Bronchial epithelial cell (primary cell): ENCODE results near the gene SLC17A9. TPM values are rescaled to one million over a fixed set of nuclear protein-coding genes. Genes with fewer than 3 reads are reported as not detected.

Experiments used
- DNase-seq: peaks from one replicate; pipeline ENCODE4 v3.0.0-alpha.2; 2010; ENCODE audit warnings: low read depth
- FAIRE-seq: peaks from 2 replicates; lab custom pipeline; 2011; peaks lifted over from hg19 to GRCh38; lab: Jason Lieb, UNC
- H3K27me3 ChIP-seq: 2 replicates; pipeline ENCODE4 v1.5.1; 2011; ENCODE audit warnings: low read length; ENCODE audit not compliant: control insufficient read depth, insufficient read depth
- H3K36me3 ChIP-seq: 2 replicates; pipeline ENCODE4 v1.5.1; 2011; ENCODE audit warnings: low read length; ENCODE audit not compliant: control insufficient read depth, insufficient read depth
- H3K4me3 ChIP-seq: 2 replicates; pipeline ENCODE4 v1.5.1; 2011; ENCODE audit warnings: mild to moderate bottlenecking, low read depth, low read length, control low read depth
- CTCF ChIP-seq: IDR thresholded peaks from 2 replicates; pipeline ENCODE4 v1.5.1; 2011; ENCODE audit warnings: mild to moderate bottlenecking, moderate library complexity, low read length, control low read depth, inconsistent platforms; ENCODE audit not compliant: insufficient read depth, severe bottlenecking
- total RNA-seq: library from RNA; depleted of rRNA; stranded (reverse); fragments of >200 nt; gene quantifications from 2 replicates; pipeline ENCODE4 v1.2.1, GENCODE V29; 2014

SLC17A9 gene
- 0.13 and 0.53 TPM in 2 replicates for total RNA-seq

- TF ChIP-seq CTCF, result no peak
- DNase-seq (no peak), FAIRE-seq (no peak)
- no peaks in the 10 kb centered on the region for H3K27me3 ChIP-seq
- no peak within 1 kb of the TSS for H3K4me3 ChIP-seq
- H3K36me3 ChIP-seq, result peaks cover 4% of the 10 kb centered on the region
Measured at GRCh38 chr20:62952373-62952967, at the start of gene SLC17A9. Gene SLC17A9 (plus strand): TSS chr20:62952709. CDS start chr20:62952831, 122 bp downstream.

- TF ChIP-seq CTCF, result no peak
- Histone ChIP-seq H3K4me3 (no peak overlapping the region), H3K36me3 (peaks cover 26% of the 10 kb centered on the region), H3K27me3 (no peaks in the 10 kb centered on the region)
- DNase-seq, result no peak
- FAIRE-seq, result no peak
Measured at GRCh38 chr20:62902926-62903615, 49.4 kb upstream of the SLC17A9 start.

- DNase-seq, result no peak
- Histone ChIP-seq H3K4me3 (no peak overlapping the region), H3K36me3 (peaks cover 43% of the 10 kb centered on the region), H3K27me3 (no peaks in the 10 kb centered on the region)
- FAIRE-seq, result no peak
- no peak for TF ChIP-seq CTCF
Measured at GRCh38 chr20:62905536-62906117, 46.9 kb upstream of the SLC17A9 start.

GRCh38 chr20:62906209-62906608 lies 46.3 kb upstream of the SLC17A9 start:
- FAIRE-seq (no peak), DNase-seq (no peak)
- peaks cover 48% of the 10 kb centered on the region for H3K36me3 ChIP-seq
- H3K4me3 ChIP-seq, result no peak overlapping the region
- H3K27me3 ChIP-seq, result no peaks in the 10 kb centered on the region
- TF ChIP-seq CTCF, result no peak

GRCh38 chr20:62906647-62907375 lies 45.7 kb upstream of the SLC17A9 start:
- H3K4me3 ChIP-seq, result no peak overlapping the region
- DNase-seq, result no peak
- FAIRE-seq, result no peak
- no peak for TF ChIP-seq CTCF
- H3K27me3 ChIP-seq, result no peaks in the 10 kb centered on the region
- H3K36me3 ChIP-seq, result peaks cover 52% of the 10 kb centered on the region
